Adrenal gland (tissue), 12 donors: ENCODE measurements around the gene LLGL2. TPM values are rescaled to one million over a fixed set of nuclear protein-coding genes. Genes with fewer than 3 reads are reported as not detected.

Source experiments
- DNase-seq, 7 donors: peaks; one replicate each; pipeline ENCODE4 v3.0.0-alpha.2; 2019 to 2020
- H3K27ac ChIP-seq, 5 donors: fragments of 200-600 bp; sonication (generic) in 4 of 5; 1 replicate in 3 of 5; 2 replicates in 2 of 5; pipeline versions ENCODE4 v1.5.1 to v1.8.0; 2016 to 2020; ENCODE audit warnings: mild to moderate bottlenecking in 1 of 5
- H3K27me3 ChIP-seq: fragments of 200-600 bp; 2 replicates; pipeline ENCODE4 v1.8.0; 2021
- H3K36me3 ChIP-seq, 2 donors: fragments of 200-600 bp; replicated peaks in 1 of 2; 1 replicate in 1 of 2; 2 replicates in 1 of 2; pipeline versions ENCODE4 v1.5.1 to v1.8.0; 2018 to 2022
- H3K4me1 ChIP-seq, 2 donors: fragments of 200-600 bp; replicated peaks in 1 of 2; 1 replicate in 1 of 2; 2 replicates in 1 of 2; pipeline versions ENCODE4 v1.5.1 to v1.8.0; 2018 to 2021
- H3K4me3 ChIP-seq, 4 donors: fragments of 200-600 bp; sonication (generic) in 3 of 4; one replicate each; pipeline ENCODE4 v1.5.1; 2016 to 2018
- H3K9me3 ChIP-seq, 3 donors: fragments of 200-600 bp; sonication (generic) in 1 of 3; replicated peaks in 1 of 3; 1 replicate in 2 of 3; 2 replicates in 1 of 3; pipeline versions ENCODE4 v1.5.1 to v1.8.0; 2016 to 2021
- CTCF ChIP-seq, 6 experiments: fragments of 450-650 bp in 4 of 6; fragments of 200-600 bp in 2 of 6; sonication (generic) in 1 of 6; IDR thresholded peaks; 1 replicate in 5 of 6; 2 replicates in 1 of 6; pipeline versions ENCODE4 v1.5.1 to v1.8.0; 2016 to 2021; ENCODE audit warnings: antibody characterized with exemption in 6 of 6, mild to moderate bottlenecking in 2 of 6, moderate library complexity in 1 of 6
- POLR2A ChIP-seq, 2 donors: fragments of 450-650 bp; IDR thresholded peaks; one replicate each; pipeline ENCODE4 v1.6.1; 2017; ENCODE audit warnings: antibody characterized with exemption in 2 of 2, mild to moderate bottlenecking in 2 of 2, moderate library complexity in 1 of 2
- WGBS, 4 donors: extraction: QIAGEN DNeasy Blood & Tissue Kit in 2 of 4; methylation state at CpG; one replicate each; pipeline versions ENCODE4 v1.1.5 to v1.1.7; 2013 to 2017; 5-methylcytosine and 5-hydroxymethylcytosine counted together
- intact Hi-C, 2 donors: fragments of 100-400 bp; cut with DNase I; formaldehyde crosslinking; loops; one replicate each; pipeline versions ENCODE4 v1.14.1 to v1.15.0; 2022 to 2023
- polyA plus RNA-seq, 3 donors: library from polyadenylated mRNA; stranded (reverse); fragments of 200-250 nt in 2 of 3; fragments of 350-450 nt in 1 of 3; fragmentation: Illumina TruSeq in 1 of 3; extraction: RNeasy Lipid Tissue Mini Kit (QIAGEN cat#74804) in 1 of 3; gene quantifications; one replicate each; pipeline ENCODE4 v1.2.3, GENCODE V29; 2013 to 2014
- total RNA-seq, 9 donors: library from RNA; depleted of rRNA in 4 of 9; stranded (reverse); fragments of >200 nt in 4 of 9; fragments of 120-200 nt in 1 of 9; fragmentation: NEBNext Ultra II Directional in 1 of 9; extraction: Animal tissue kit (Norgen Biotek cat#: 25700) in 1 of 9; gene quantifications; one replicate each; pipeline versions ENCODE4 v1.1.0 to v1.2.4, GENCODE V29; 2013 to 2023
- donor health status: healthy with polysubstance abuse.
- donor health status: Bipolar disorder and iron deficiency.
- donor health status: DM: yes; HTN: yes; CAD: no.
- donor health status: DM: no; HTN: no; CAD: no.
- donor health status: DM: no; HTN: no; CAD: no.
- donor health status: DM: yes; HTN: yes; CAD: no.

LLGL2 gene
- total and polyA plus RNA-seq, 12 donors: 1.2 to 90.3 (median 23.8) TPM

GRCh38 chr17:75503976-75504346, 21.5 kb upstream of the LLGL2 start:
- Histone ChIP-seq H3K4me1 (peaks cover 8 to 22% of the 10 kb centered on the region in 2 donors), H3K36me3 (peaks cover 0 to 63% of the 10 kb centered on the region in 2 donors), H3K9me3 (no peaks in the 10 kb centered on the region), H3K4me3 (no peak overlapping the region), H3K27me3 (no peaks in the 10 kb centered on the region), H3K27ac (peak overlapping the region in 1 of 5 donors; percentile 35)
- no peak for DNase-seq
- intact Hi-C loops: no loop called here
- no peak for TF ChIP-seq CTCF (IDR thresholded peaks at IDR 0.05)
- TF ChIP-seq POLR2A (IDR thresholded peaks at IDR 0.05): no peak
- WGBS, 4 donors: 62 to 100% (median 83%) methylated on average over 2 to 13 of the region's 13 CpGs

- no peak for TF ChIP-seq POLR2A (IDR thresholded peaks at IDR 0.05)
- peak; percentile 30 to 70 (median 48) for TF ChIP-seq CTCF (IDR thresholded peaks at IDR 0.05)
- Histone ChIP-seq H3K4me3 (no peak overlapping the region), H3K4me1 (peaks cover 2 to 22% of the 10 kb centered on the region in 2 donors), H3K27me3 (no peaks in the 10 kb centered on the region), H3K9me3 (no peaks in the 10 kb centered on the region), H3K36me3 (peaks cover 0 to 68% of the 10 kb centered on the region in 2 donors), H3K27ac (peak overlapping the region in 1 of 5 donors; percentile 35)
- peak in 3 of 7 donors; percentile 56 to 59 (median 59) for DNase-seq
- intact Hi-C loops: no loop called here
- 69 to 79% (median 74%) methylated on average over 10 to 32 of the region's 32 CpGs for WGBS, 4 donors
Measured at GRCh38 chr17:75504347-75505151, 20.9 kb upstream of the LLGL2 start.

- no peak for TF ChIP-seq CTCF (IDR thresholded peaks at IDR 0.05)
- TF ChIP-seq POLR2A (IDR thresholded peaks at IDR 0.05): no peak
- H3K36me3 ChIP-seq: peaks cover 0 to 65% of the 10 kb centered on the region in 2 donors
- peaks cover 0 to 22% of the 10 kb centered on the region in 2 donors for H3K4me1 ChIP-seq
- no peak for DNase-seq
- 71 to 88% (median 74%) methylated on average over 3 to 4 of the region's 4 CpGs for WGBS, 4 donors
- intact Hi-C loops: no loop called here
- peak overlapping the region in 1 of 5 donors; percentile 35 for H3K27ac ChIP-seq
- no peak overlapping the region for H3K4me3 ChIP-seq
- H3K27me3 ChIP-seq: no peaks in the 10 kb centered on the region
- H3K9me3 ChIP-seq: no peaks in the 10 kb centered on the region
Measured at GRCh38 chr17:75505152-75505409, 20.4 kb upstream of the LLGL2 start.

GRCh38 chr17:75505640-75506039, 19.9 kb upstream of the LLGL2 start:
- Histone ChIP-seq H3K27me3 (no peaks in the 10 kb centered on the region), H3K4me3 (no peak overlapping the region), H3K27ac (no peak overlapping the region), H3K36me3 (peaks cover 0 to 60% of the 10 kb centered on the region in 2 donors), H3K9me3 (no peaks in the 10 kb centered on the region), H3K4me1 (peaks cover 0 to 23% of the 10 kb centered on the region in 2 donors)
- intact Hi-C loops: no loop called here
- WGBS, 4 donors: 81 to 86% (median 81%) methylated on average over 15 of the region's 15 CpGs
- DNase-seq: peak in 1 of 7 donors; percentile 52
- TF ChIP-seq POLR2A (IDR thresholded peaks at IDR 0.05) (no peak), CTCF (IDR thresholded peaks at IDR 0.05) (no peak)
